ENCODE data around the gene LIAS. TPM values are rescaled to one million over a fixed set of nuclear protein-coding genes. Genes with fewer than 3 reads are reported as not detected.

LIAS gene
- total RNA-seq, 1 donor: 6.9 TPM

GRCh38 chr4:39484582-39485272 lies 25.9 kb downstream of the LIAS start:
- no peak for TF ChIP-seq CTCF (IDR thresholded peaks at IDR 0.05; ENCODE audit: insufficient read depth, low read depth, low read length)

GRCh38 chr4:39486221-39486804 lies 27.5 kb downstream of the LIAS start:
- TF ChIP-seq CTCF (IDR thresholded peaks at IDR 0.05; ENCODE audit: insufficient read depth, low read depth, low read length): no peak
- DNase-seq (ENCODE audit: low read depth): no peak
- H3K4me3 ChIP-seq (ENCODE audit: low read depth, low read length): no peak overlapping the region

More at GRCh38 chr4:39484582-39485272, 25.9 kb downstream of the LIAS start:
- no peak overlapping the region for H3K4me3 ChIP-seq (ENCODE audit: low read depth, low read length)
- no peak for DNase-seq (ENCODE audit: low read depth)

- no peak overlapping the region for H3K4me3 ChIP-seq (ENCODE audit: low read depth, low read length)
- DNase-seq (ENCODE audit: low read depth): no peak
- TF ChIP-seq CTCF (IDR thresholded peaks at IDR 0.05; ENCODE audit: insufficient read depth, low read depth, low read length): no peak
Observed at GRCh38 chr4:39490322-39490721, 31.5 kb downstream of the LIAS start.

GRCh38 chr4:39494354-39494753 lies 35.5 kb downstream of the LIAS start:
- TF ChIP-seq CTCF (IDR thresholded peaks at IDR 0.05; ENCODE audit: insufficient read depth, low read depth, low read length): no peak
- no peak for DNase-seq (ENCODE audit: low read depth)
- H3K4me3 ChIP-seq (ENCODE audit: low read depth, low read length): no peak overlapping the region

- no peak overlapping the region for H3K4me3 ChIP-seq (ENCODE audit: low read depth, low read length)
- no peak for DNase-seq (ENCODE audit: low read depth)
- TF ChIP-seq CTCF (IDR thresholded peaks at IDR 0.05; ENCODE audit: insufficient read depth, low read depth, low read length): no peak
Observed at GRCh38 chr4:39495446-39496213, 36.8 kb downstream of the LIAS start.

GRCh38 chr4:39497909-39498726 lies 39.3 kb downstream of the LIAS start:
- no peak overlapping the region for H3K4me3 ChIP-seq (ENCODE audit: low read depth, low read length)
- DNase-seq (ENCODE audit: low read depth): no peak
- TF ChIP-seq CTCF (IDR thresholded peaks at IDR 0.05; ENCODE audit: insufficient read depth, low read depth, low read length): no peak
